Neural crest cell (in vitro differentiated cells): ENCODE results near the gene FEZF2. TPM values are rescaled to one million over a fixed set of nuclear protein-coding genes. Genes with fewer than 3 reads are reported as not detected.
A peak's percentile ranks its signal among the peaks of the same experiment; 100 is the strongest.

Experiments used
- DNase-seq: peaks from one replicate; pipeline ENCODE4 v3.0.0; 2021; ENCODE audit warnings: low read depth, mixed read lengths, low spot score
- H3K27ac Mint-ChIP-seq: one replicate; pipeline ENCODE4 v1.8.0; 2021; ENCODE audit warnings: mild to moderate bottlenecking, mixed read lengths; ENCODE audit not compliant: unreplicated experiment
- H3K27me3 Mint-ChIP-seq: 2 replicates; pipeline ENCODE4 v1.8.0; 2021; ENCODE audit warnings: low read depth, mild to moderate bottlenecking, mixed read lengths
- H3K36me3 Mint-ChIP-seq: 2 replicates; pipeline ENCODE4 v1.8.0; 2021; ENCODE audit warnings: low read depth, mild to moderate bottlenecking, mixed read lengths
- H3K4me1 Mint-ChIP-seq: 2 replicates; pipeline ENCODE4 v1.8.0; 2021; ENCODE audit warnings: mixed read lengths
- H3K4me3 Mint-ChIP-seq: one replicate; pipeline ENCODE4 v1.8.0; 2021; ENCODE audit warnings: mild to moderate bottlenecking, mixed read lengths
- H3K9me3 Mint-ChIP-seq: 2 replicates; pipeline ENCODE4 v1.8.0; 2021; ENCODE audit warnings: mixed read lengths
- total RNA-seq: library from RNA; stranded (reverse); gene quantifications from 2 replicates; pipeline ENCODE4 v1.2.1, GENCODE V29; 2021
- TF ChIP-seq, protein P1 (sequence below): fragments of 200-600 bp; sonication (generic); conservative IDR thresholded peaks from 2 replicates; pipeline ENCODE4 v1.5.0; 2021; ENCODE audit warnings: antibody characterized with exemption, mild to moderate bottlenecking

Gene FEZF2
- total RNA-seq, 1 donor from 2014 or later = 0.28 TPM

DNA sequence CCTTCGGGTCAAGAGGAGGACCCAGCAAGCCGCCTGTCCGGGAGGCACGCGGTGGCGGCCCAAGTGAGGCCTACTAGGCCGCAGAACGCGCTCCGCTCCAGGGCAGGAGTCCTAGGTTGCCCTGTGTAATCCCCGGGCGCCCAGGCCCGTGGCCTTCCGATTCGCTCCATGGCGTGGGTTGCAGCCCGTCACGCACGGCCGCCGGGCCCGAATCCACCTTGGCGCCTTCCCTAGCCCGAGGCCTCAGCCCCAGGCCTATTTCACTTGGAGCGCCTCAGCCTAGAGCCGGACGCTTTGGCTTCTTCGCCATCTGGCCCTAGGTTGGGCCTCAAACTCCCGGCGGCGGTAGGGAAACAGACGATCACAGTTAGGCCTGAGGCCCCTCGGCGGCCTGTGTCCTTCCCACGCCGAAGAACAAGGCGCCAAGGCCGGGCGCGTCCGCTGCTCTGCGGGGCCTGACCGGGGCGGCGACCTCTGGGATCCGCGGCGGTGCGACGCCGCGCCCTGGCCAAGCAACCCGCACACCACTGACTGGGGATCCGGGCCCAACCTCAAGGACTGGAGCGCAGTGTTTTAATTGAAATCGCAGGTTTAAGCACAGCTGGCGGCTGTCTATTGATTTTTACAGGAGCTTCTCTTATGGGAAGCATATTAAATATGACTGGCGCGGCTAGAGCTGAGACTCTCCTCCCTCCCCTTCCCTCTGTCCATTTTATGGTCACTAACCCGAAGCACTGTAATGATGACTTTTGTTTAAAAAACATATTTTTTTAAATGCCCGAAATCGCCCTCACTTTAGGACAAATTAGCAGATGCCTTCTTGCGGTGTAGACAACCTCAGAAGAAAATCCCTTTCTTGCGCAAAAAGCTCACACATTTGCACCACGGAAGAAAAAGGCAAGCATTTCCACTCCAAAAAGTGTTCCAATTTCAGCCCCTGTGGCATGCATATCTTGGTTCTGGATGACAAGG, 3.8 kb upstream of the FEZF2 start:
- DNase-seq = no peak
- Mint-ChIP-seq H3K27ac (no peak overlapping the region), H3K36me3 (no peaks in the 10 kb centered on the region), H3K9me3 (no peaks in the 10 kb centered on the region), H3K27me3 (peaks cover 100% of the 10 kb centered on the region), H3K4me3 (peak overlapping the region; percentile 22), H3K4me1 (peaks cover 18% of the 10 kb centered on the region)
- TF ChIP-seq, protein P1, sequence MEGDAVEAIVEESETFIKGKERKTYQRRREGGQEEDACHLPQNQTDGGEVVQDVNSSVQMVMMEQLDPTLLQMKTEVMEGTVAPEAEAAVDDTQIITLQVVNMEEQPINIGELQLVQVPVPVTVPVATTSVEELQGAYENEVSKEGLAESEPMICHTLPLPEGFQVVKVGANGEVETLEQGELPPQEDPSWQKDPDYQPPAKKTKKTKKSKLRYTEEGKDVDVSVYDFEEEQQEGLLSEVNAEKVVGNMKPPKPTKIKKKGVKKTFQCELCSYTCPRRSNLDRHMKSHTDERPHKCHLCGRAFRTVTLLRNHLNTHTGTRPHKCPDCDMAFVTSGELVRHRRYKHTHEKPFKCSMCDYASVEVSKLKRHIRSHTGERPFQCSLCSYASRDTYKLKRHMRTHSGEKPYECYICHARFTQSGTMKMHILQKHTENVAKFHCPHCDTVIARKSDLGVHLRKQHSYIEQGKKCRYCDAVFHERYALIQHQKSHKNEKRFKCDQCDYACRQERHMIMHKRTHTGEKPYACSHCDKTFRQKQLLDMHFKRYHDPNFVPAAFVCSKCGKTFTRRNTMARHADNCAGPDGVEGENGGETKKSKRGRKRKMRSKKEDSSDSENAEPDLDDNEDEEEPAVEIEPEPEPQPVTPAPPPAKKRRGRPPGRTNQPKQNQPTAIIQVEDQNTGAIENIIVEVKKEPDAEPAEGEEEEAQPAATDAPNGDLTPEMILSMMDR = no peak

DNA sequence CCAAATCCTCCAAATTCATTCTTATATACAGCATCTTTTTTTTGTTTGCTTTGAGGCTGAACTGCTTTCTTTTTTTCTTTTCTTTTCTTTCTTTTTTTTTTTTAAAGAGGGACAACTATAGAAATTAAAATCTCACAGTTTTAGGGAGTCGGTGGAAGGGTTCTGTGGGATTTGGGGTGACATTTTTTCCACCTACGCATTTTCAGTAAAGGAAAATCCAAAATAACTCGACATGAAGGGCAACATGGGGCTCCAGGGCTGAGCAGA, 3.0 kb upstream of the FEZF2 start:
- Mint-ChIP-seq H3K4me3 (no peak overlapping the region), H3K4me1 (peaks cover 20% of the 10 kb centered on the region), H3K27me3 (peaks cover 100% of the 10 kb centered on the region), H3K27ac (no peak overlapping the region), H3K36me3 (no peaks in the 10 kb centered on the region), H3K9me3 (no peaks in the 10 kb centered on the region)
- DNase-seq = no peak
- TF ChIP-seq, protein P1 = no peak

DNA sequence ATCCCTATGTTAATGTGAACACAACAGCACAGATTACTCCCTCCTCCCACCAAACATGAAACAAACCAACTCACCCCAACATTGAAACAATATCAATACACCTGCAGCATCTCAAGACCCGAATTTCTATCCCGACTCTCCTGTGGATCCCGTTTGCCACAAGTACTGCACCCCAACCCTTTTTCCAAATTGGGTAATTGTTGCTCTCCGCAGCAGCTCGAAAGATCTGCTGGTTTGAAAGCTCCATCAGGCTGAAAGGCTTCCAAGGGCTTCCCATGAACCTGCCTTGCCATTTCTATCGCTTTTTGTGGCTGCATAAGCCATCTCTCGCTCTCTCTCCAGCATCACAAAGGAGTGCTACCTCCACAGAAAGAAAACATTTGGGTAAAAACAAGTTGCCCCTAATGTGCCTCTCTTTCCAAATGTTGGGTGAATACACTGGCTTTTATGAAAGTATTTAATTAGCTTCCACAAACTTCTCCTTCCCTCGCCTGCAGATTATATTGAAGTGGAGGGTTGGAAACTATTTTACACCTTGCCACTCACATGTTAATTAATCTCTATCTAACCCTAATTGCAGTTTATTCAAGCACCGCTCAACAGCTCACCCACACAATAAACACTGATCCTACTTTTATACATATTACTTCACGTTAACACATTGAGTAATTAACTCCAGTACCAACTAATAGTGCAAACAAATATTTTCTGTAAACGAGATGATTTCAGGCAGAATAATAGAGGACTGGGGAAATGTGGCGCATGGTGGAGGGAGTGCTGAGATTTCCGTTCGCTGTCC, 2.5 kb upstream of the FEZF2 start:
- peaks cover 100% of the 10 kb centered on the region for H3K27me3 Mint-ChIP-seq
- peaks cover 25% of the 10 kb centered on the region for H3K4me1 Mint-ChIP-seq
- no peak overlapping the region for H3K27ac Mint-ChIP-seq
- TF ChIP-seq, protein P1 = no peak
- DNase-seq = no peak
- no peaks in the 10 kb centered on the region for H3K9me3 Mint-ChIP-seq
- no peaks in the 10 kb centered on the region for H3K36me3 Mint-ChIP-seq
- H3K4me3 Mint-ChIP-seq = no peak overlapping the region

DNA sequence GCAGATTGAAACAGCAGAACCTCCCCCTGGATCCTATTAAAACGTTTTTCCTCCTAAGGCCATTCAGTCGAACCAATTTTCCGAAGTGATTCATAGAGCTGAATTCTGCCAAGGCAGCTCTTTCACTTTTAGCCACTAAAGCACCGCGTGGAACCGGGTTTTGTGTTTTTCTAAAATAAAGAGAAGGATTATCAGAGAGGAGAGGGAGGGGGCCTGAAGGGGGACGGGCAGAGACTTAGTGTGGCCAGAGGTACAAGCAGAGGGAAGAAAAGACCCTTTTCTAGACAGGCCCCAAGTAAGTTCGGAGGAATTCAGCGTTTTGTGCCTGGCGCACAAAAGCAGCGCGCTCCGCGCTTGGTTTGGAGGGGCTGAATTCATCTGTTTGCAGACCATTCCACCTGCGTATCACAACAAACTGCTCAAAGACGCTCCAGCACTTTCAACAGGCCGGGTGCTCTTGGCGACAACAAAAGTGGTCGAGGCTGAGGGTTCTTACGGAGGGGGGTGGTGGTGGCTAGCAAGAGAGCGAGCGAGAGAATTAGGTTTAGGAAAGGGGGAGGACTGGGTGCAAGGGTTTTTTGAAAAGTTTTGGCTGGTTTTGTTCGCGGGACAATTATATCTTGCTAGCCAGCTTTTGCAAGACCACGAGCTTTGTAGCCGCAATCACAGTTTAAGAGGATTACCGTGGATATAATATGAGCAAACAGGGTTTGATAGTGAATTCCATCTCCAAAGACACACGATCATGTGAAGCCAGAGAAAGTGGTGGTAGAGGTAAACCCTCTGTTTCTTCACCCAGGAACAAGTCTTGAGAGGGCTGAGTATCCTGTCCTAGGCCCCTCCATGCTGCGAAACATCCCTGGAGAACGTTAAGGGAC, 1.2 kb upstream of the FEZF2 start:
- H3K27me3 Mint-ChIP-seq = peaks cover 100% of the 10 kb centered on the region
- no peaks in the 10 kb centered on the region for H3K9me3 Mint-ChIP-seq
- no peaks in the 10 kb centered on the region for H3K36me3 Mint-ChIP-seq
- TF ChIP-seq, protein P1 = no peak
- no peak for DNase-seq
- no peak overlapping the region for H3K27ac Mint-ChIP-seq
- peaks cover 33% of the 10 kb centered on the region for H3K4me1 Mint-ChIP-seq
- H3K4me3 Mint-ChIP-seq = peak overlapping the region; percentile 39

DNA sequence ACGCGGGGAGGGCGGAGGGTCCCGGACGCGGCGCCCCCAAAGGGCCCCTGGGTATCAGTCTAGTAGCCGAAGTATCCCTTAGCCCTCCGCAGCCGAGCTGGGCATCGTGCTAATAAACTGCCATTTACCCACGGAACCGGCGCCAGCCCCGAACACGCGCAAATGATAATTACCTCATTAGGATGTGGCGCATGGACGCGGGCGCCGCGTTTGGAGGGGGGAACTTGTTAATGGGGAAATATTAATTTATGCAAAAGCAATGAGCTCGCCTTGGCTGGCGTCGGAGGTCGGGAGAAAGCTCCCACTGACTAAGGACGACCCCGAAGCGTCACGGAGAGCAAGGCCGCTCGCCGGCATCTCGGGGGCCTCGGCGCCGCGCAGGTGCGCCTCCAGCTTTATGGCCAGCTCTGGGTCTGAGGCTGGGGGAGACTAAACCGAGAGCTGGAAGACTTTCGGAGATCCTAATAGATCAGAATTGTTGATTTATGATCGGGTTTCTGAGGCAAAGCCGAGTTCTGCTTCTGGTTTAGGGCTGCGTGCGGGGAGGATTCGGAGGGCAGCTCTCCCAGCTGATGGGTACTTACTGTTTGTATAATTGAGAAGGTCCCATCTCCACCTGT, 474 bp upstream of the FEZF2 start:
- DNase-seq = no peak
- peaks cover 100% of the 10 kb centered on the region for H3K27me3 Mint-ChIP-seq
- no peak overlapping the region for H3K27ac Mint-ChIP-seq
- no peaks in the 10 kb centered on the region for H3K9me3 Mint-ChIP-seq
- TF ChIP-seq, protein P1 = no peak
- H3K36me3 Mint-ChIP-seq = no peaks in the 10 kb centered on the region
- peaks cover 34% of the 10 kb centered on the region for H3K4me1 Mint-ChIP-seq
- H3K4me3 Mint-ChIP-seq = peak overlapping the region; percentile 39
